Measurements from ENCODE around the gene PROSER3. TPM values are rescaled to one million over a fixed set of nuclear protein-coding genes. Genes with fewer than 3 reads are reported as not detected.
"Not testable (repeated sequence)": the region's sequence is repeated elsewhere in the genome, so short reads cannot be mapped to it uniquely, and the experiment has no call there.

The PROSER3 gene
- total RNA-seq, 4 donors from 2014 or later, result 8.2 to 34.3 (median 13.2) TPM

DNA sequence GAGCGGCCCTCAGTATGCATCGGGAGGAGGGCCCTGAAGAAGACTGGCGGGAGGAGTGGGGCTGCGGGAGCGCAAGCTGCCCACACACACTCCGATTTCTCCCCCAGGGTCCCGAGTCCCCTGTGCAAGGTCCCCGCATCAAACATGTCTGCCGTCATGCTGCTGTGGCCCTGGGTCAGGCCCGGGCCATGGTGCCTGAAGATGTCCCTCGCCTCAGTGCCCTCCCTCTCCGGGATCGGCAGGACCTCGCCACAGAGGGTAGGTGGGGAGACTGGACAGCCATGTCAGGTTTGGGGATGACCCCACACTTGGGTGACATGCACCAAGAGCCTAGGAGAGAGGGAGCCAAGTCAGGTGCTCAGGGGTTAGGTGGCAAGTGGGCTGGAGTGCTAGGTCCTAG, 35.5 kb upstream of the PROSER3 start:
- no peak overlapping the region for H3K27ac ChIP-seq
- no peaks in the 10 kb centered on the region for H3K27me3 ChIP-seq
- H3K36me3 ChIP-seq, result peaks cover 63% of the 10 kb centered on the region in 2 donors
- H3K4me3 ChIP-seq (replicated peaks in 1 of 3), result no peak overlapping the region
- no peak for DNase-seq
- peaks cover 8 to 13% of the 10 kb centered on the region in 2 donors for H3K4me1 ChIP-seq
- TF ChIP-seq POLR2A (IDR thresholded peaks at IDR 0.05), result no peak
- TF ChIP-seq, protein P1, sequence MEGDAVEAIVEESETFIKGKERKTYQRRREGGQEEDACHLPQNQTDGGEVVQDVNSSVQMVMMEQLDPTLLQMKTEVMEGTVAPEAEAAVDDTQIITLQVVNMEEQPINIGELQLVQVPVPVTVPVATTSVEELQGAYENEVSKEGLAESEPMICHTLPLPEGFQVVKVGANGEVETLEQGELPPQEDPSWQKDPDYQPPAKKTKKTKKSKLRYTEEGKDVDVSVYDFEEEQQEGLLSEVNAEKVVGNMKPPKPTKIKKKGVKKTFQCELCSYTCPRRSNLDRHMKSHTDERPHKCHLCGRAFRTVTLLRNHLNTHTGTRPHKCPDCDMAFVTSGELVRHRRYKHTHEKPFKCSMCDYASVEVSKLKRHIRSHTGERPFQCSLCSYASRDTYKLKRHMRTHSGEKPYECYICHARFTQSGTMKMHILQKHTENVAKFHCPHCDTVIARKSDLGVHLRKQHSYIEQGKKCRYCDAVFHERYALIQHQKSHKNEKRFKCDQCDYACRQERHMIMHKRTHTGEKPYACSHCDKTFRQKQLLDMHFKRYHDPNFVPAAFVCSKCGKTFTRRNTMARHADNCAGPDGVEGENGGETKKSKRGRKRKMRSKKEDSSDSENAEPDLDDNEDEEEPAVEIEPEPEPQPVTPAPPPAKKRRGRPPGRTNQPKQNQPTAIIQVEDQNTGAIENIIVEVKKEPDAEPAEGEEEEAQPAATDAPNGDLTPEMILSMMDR (IDR thresholded peaks at IDR 0.05), result no peak
- no peaks in the 10 kb centered on the region for H3K9me3 ChIP-seq
- 93 to 99% methylated on average over 9 to 14 of the region's 14 CpGs for WGBS, 2 donors
- intact Hi-C loops (cut with DNase I), result no loop called here

DNA sequence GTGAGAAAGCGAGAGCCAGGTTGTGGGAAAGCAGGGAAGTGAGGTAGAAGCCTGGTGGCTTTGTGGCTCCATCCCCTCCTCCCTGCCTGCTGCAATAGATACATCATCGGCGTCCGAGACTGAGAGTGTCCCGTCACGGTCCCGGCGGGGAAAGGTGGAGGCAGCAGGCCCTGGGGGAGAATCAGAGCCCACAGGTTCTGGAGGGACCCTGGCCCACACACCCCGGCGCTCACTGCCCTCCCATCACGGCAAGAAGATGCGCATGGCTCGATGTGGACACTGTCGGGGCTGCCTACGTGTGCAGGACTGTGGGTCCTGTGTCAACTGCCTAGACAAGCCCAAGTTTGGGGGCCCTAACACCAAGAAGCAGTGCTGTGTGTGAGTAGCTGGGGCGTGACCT, 35.1 kb upstream of the PROSER3 start:
- Histone ChIP-seq H3K9me3 (no peaks in the 10 kb centered on the region), H3K36me3 (peaks cover 67% of the 10 kb centered on the region in 2 donors), H3K27ac (no peak overlapping the region), H3K4me1 (peaks cover 8 to 13% of the 10 kb centered on the region in 2 donors), H3K4me3 (replicated peaks in 1 of 3) (no peak overlapping the region), H3K27me3 (no peaks in the 10 kb centered on the region)
- DNase-seq, result no peak
- no peak for TF ChIP-seq POLR2A (IDR thresholded peaks at IDR 0.05)
- TF ChIP-seq, protein P1 (IDR thresholded peaks at IDR 0.05), result no peak
- intact Hi-C loops (cut with DNase I), result no loop called here
- WGBS, 2 donors, result 90 to 91% methylated on average over 14 to 15 of the region's 16 CpGs

DNA sequence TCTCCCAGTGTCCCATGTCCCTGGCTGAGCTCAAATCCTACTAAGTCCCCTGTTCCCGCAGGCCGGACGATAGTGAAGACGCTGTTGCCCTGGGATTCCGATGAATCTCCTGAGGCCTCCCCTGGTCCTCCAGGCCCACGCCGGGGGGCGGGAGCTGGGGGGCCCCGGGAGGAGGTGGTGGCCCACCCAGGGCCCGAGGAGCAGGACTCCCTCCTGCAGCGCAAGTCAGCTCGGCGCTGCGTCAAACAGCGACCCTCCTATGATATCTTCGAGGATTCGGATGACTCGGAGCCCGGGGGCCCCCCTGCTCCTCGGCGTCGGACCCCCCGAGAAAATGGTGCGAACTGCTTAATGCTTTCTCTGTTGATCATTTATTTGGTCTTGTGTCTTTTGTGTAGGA, 34.3 kb upstream of the PROSER3 start:
- DNase-seq, result no peak
- Histone ChIP-seq H3K27me3 (no peaks in the 10 kb centered on the region), H3K27ac (no peak overlapping the region), H3K4me1 (peaks cover 7 to 12% of the 10 kb centered on the region in 2 donors), H3K4me3 (replicated peaks in 1 of 3) (no peak overlapping the region), H3K36me3 (peaks cover 75% of the 10 kb centered on the region in 2 donors), H3K9me3 (no peaks in the 10 kb centered on the region)
- TF ChIP-seq POLR2A (IDR thresholded peaks at IDR 0.05), result no peak
- TF ChIP-seq, protein P1 (IDR thresholded peaks at IDR 0.05), result no peak
- WGBS, 2 donors, result 95 to 97% methylated on average over 23 to 24 of the region's 24 CpGs
- intact Hi-C loops (cut with DNase I), result no loop called here

DNA sequence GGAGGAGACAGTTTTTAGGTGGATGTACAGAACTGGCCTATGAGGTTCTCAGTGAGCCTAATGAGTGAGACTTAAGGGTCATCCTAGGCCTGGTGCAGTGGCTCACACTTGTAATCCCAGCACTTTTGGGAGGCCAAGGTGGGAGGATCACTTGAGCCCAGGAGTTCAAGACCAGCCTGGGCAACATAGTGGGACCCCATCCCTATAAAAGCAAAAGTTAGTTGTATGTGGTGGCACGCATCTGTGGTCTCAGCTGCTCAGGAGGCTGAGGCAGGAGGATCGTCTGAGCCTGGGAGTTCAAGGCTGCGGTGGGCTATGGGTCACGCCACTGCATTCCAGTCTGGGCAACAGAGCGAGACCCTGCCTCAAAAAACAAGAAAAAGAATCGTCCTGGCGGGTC, 33.8 kb upstream of the PROSER3 start:
- intact Hi-C loops (cut with DNase I); DNase-seq; H3K9me3 ChIP-seq; H3K27me3 ChIP-seq; H3K27ac ChIP-seq; H3K4me1 ChIP-seq; H3K4me3 ChIP-seq (replicated peaks in 1 of 3): not testable (repeated sequence)
- WGBS, 2 donors, result 94 to 96% methylated on average over 7 of the region's 7 CpGs
- peaks cover 79 to 80% of the 10 kb centered on the region in 2 donors for H3K36me3 ChIP-seq

DNA sequence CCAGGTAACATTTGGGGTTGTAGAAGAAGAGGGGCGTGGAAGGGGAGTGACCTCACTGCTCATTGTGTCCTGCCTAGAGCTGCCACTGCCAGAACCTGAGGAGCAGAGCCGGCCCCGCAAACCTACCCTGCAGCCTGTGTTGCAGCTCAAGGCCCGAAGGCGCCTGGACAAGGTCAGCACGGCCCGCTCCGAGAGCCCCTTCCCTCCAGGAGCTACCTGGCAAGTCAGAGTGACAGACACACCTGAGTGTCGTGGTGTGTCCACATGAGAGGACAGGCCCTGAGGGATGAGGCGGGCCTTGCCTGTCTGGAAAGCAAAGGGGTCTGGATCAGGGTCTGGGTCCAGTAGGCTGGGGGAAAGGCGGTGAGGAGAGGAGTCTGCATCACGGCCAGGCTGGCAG, 33.4 kb upstream of the PROSER3 start:
- Histone ChIP-seq H3K27me3 (no peaks in the 10 kb centered on the region), H3K27ac (no peak overlapping the region), H3K4me3 (replicated peaks in 1 of 3) (no peak overlapping the region), H3K9me3 (no peaks in the 10 kb centered on the region), H3K36me3 (peaks cover 84% of the 10 kb centered on the region in 2 donors), H3K4me1 (peaks cover 0 to 3% of the 10 kb centered on the region in 2 donors)
- 93 to 96% methylated on average over 12 of the region's 12 CpGs for WGBS, 2 donors
- intact Hi-C loops (cut with DNase I), result no loop called here
- TF ChIP-seq POLR2A (IDR thresholded peaks at IDR 0.05), result no peak
- TF ChIP-seq, protein P1 (IDR thresholded peaks at IDR 0.05), result no peak
- no peak for DNase-seq
